Stomach smooth muscle (tissue), 2 donors: ENCODE data around the gene PRSS27.

Source experiments
- H3K27ac ChIP-seq: one replicate; pipeline ENCODE4 v1.7.0; 2013; ENCODE audit warnings: mild to moderate bottlenecking, low read length, inconsistent platforms
- H3K27me3 ChIP-seq, 2 donors: one replicate each; pipeline ENCODE4 v1.7.0; 2013; ENCODE audit warnings: low read length in 2 of 2; ENCODE audit not compliant: insufficient read depth in 2 of 2, control insufficient read depth in 1 of 2
- H3K36me3 ChIP-seq, 2 donors: one replicate each; pipeline ENCODE4 v1.7.0; 2013; ENCODE audit warnings: low read length in 2 of 2; ENCODE audit not compliant: control insufficient read depth in 2 of 2, insufficient read depth in 2 of 2
- H3K4me1 ChIP-seq: one replicate; pipeline ENCODE4 v1.7.0; 2013; ENCODE audit warnings: low read length; ENCODE audit not compliant: control insufficient read depth, insufficient read depth
- H3K4me3 ChIP-seq, 2 donors: one replicate each; pipeline ENCODE4 v1.7.0; 2013; ENCODE audit warnings: low read length in 2 of 2
- H3K9ac ChIP-seq, 2 donors: one replicate each; pipeline ENCODE4 v1.7.0; 2013; ENCODE audit warnings: low read length in 2 of 2, mild to moderate bottlenecking in 1 of 2
- H3K9me3 ChIP-seq, 2 donors: one replicate each; pipeline ENCODE4 v1.7.0; 2013; ENCODE audit warnings: low read length in 2 of 2; ENCODE audit not compliant: control insufficient read depth in 2 of 2
- donor health status: healthy.
- donor health status: Pancreatic carcinoma.

Gene PRSS27

GRCh38 chr16:2739625-2740430 is 19.8 kb upstream of the PRSS27 start:
- Histone ChIP-seq H3K27ac (no peak overlapping the region), H3K27me3 (peaks cover 7% of the 10 kb centered on the region in 2 donors), H3K4me1 (no peaks in the 10 kb centered on the region), H3K4me3 (no peak overlapping the region), H3K9ac (no peak overlapping the region), H3K9me3 (no peaks in the 10 kb centered on the region), H3K36me3 (no peaks in the 10 kb centered on the region)

- H3K36me3 ChIP-seq: no peaks in the 10 kb centered on the region
- H3K27ac ChIP-seq: no peak overlapping the region
- H3K9me3 ChIP-seq: no peaks in the 10 kb centered on the region
- H3K9ac ChIP-seq: no peak overlapping the region
- no peak overlapping the region for H3K4me3 ChIP-seq
- H3K27me3 ChIP-seq: peaks cover 7% of the 10 kb centered on the region in 2 donors
- H3K4me1 ChIP-seq: no peaks in the 10 kb centered on the region
Measured at GRCh38 chr16:2738615-2739014, 18.6 kb upstream of the PRSS27 start.

- H3K4me3 ChIP-seq: no peak overlapping the region
- peaks cover 7% of the 10 kb centered on the region in 2 donors for H3K27me3 ChIP-seq
- H3K4me1 ChIP-seq: no peaks in the 10 kb centered on the region
- no peak overlapping the region for H3K27ac ChIP-seq
- H3K36me3 ChIP-seq: no peaks in the 10 kb centered on the region
- H3K9ac ChIP-seq: no peak overlapping the region
- H3K9me3 ChIP-seq: no peaks in the 10 kb centered on the region
Measured at GRCh38 chr16:2737895-2738418, 17.9 kb upstream of the PRSS27 start.

GRCh38 chr16:2737238-2737605 is 17.2 kb upstream of the PRSS27 start:
- no peak overlapping the region for H3K9ac ChIP-seq
- H3K9me3 ChIP-seq: no peaks in the 10 kb centered on the region
- no peak overlapping the region for H3K27ac ChIP-seq
- H3K36me3 ChIP-seq: no peaks in the 10 kb centered on the region
- H3K4me1 ChIP-seq: no peaks in the 10 kb centered on the region
- no peak overlapping the region for H3K4me3 ChIP-seq
- H3K27me3 ChIP-seq: peaks cover 7% of the 10 kb centered on the region in 2 donors

- Histone ChIP-seq H3K9ac (no peak overlapping the region), H3K36me3 (no peaks in the 10 kb centered on the region), H3K27ac (no peak overlapping the region), H3K27me3 (peaks cover 7% of the 10 kb centered on the region in 2 donors), H3K4me1 (no peaks in the 10 kb centered on the region), H3K4me3 (no peak overlapping the region), H3K9me3 (no peaks in the 10 kb centered on the region)
Measured at GRCh38 chr16:2736476-2737237, 16.6 kb upstream of the PRSS27 start.

- H3K9me3 ChIP-seq: no peaks in the 10 kb centered on the region
- no peaks in the 10 kb centered on the region for H3K36me3 ChIP-seq
Measured at GRCh38 chr16:2734844-2735515, 15.0 kb upstream of the PRSS27 start.

GRCh38 chr16:2728034-2728433 is 8.0 kb upstream of the PRSS27 start:
- H3K36me3 ChIP-seq: no peaks in the 10 kb centered on the region
- no peak overlapping the region for H3K9ac ChIP-seq
- no peak overlapping the region for H3K4me3 ChIP-seq
- no peaks in the 10 kb centered on the region for H3K4me1 ChIP-seq
- no peaks in the 10 kb centered on the region for H3K9me3 ChIP-seq
- H3K27ac ChIP-seq: no peak overlapping the region
- H3K27me3 ChIP-seq: peaks cover 0 to 6% of the 10 kb centered on the region in 2 donors

More at GRCh38 chr16:2734844-2735515, 15.0 kb upstream of the PRSS27 start:
- Histone ChIP-seq H3K4me1 (no peaks in the 10 kb centered on the region), H3K27me3 (peaks cover 7% of the 10 kb centered on the region in 2 donors), H3K27ac (no peak overlapping the region), H3K9ac (no peak overlapping the region), H3K4me3 (no peak overlapping the region)

GRCh38 chr16:2726923-2727322 is 6.9 kb upstream of the PRSS27 start:
- no peak overlapping the region for H3K9ac ChIP-seq
- no peaks in the 10 kb centered on the region for H3K36me3 ChIP-seq
- peaks cover 0 to 6% of the 10 kb centered on the region in 2 donors for H3K27me3 ChIP-seq
- H3K4me3 ChIP-seq: no peak overlapping the region
- H3K4me1 ChIP-seq: no peaks in the 10 kb centered on the region
- no peak overlapping the region for H3K27ac ChIP-seq
- no peaks in the 10 kb centered on the region for H3K9me3 ChIP-seq

GRCh38 chr16:2724816-2725348 is 4.9 kb upstream of the PRSS27 start:
- H3K9ac ChIP-seq: no peak overlapping the region
- no peak overlapping the region for H3K4me3 ChIP-seq
- no peak overlapping the region for H3K27ac ChIP-seq
- H3K4me1 ChIP-seq: no peaks in the 10 kb centered on the region
- no peaks in the 10 kb centered on the region for H3K9me3 ChIP-seq
- H3K36me3 ChIP-seq: no peaks in the 10 kb centered on the region
- H3K27me3 ChIP-seq: peaks cover 0 to 6% of the 10 kb centered on the region in 2 donors

GRCh38 chr16:2724088-2724676 is 4.2 kb upstream of the PRSS27 start:
- H3K27me3 ChIP-seq: peaks cover 0 to 6% of the 10 kb centered on the region in 2 donors
- H3K27ac ChIP-seq: no peak overlapping the region

More at GRCh38 chr16:2724088-2724676, 4.2 kb upstream of the PRSS27 start:
- Histone ChIP-seq H3K4me3 (no peak overlapping the region), H3K4me1 (no peaks in the 10 kb centered on the region), H3K9me3 (no peaks in the 10 kb centered on the region), H3K36me3 (no peaks in the 10 kb centered on the region), H3K9ac (no peak overlapping the region)
